ENCODE results near the gene PLA2G4C. TPM values are rescaled to one million over a fixed set of nuclear protein-coding genes. Genes with fewer than 3 reads are reported as not detected.

PLA2G4C gene
- total and polyA plus RNA-seq, 7 donors = 0.60 to 18.5 (median 11.8) TPM

- H3K36me3 ChIP-seq = peaks cover 0 to 6% (median 3%) of the 10 kb centered on the region in 4 donors
- no peaks in the 10 kb centered on the region for H3K27me3 ChIP-seq
- peaks cover 0 to 32% (median 28%) of the 10 kb centered on the region in 4 donors for H3K4me1 ChIP-seq
- H3K27ac ChIP-seq = peak overlapping the region in 3 of 4 donors; percentile 89 to 94 (median 93)
- H3K4me3 ChIP-seq = no peak overlapping the region
- no peak for TF ChIP-seq POLR2A (IDR thresholded peaks at IDR 0.05)
- TF ChIP-seq EP300 (IDR thresholded peaks at IDR 0.05) = no peak
- TF ChIP-seq, protein P1, sequence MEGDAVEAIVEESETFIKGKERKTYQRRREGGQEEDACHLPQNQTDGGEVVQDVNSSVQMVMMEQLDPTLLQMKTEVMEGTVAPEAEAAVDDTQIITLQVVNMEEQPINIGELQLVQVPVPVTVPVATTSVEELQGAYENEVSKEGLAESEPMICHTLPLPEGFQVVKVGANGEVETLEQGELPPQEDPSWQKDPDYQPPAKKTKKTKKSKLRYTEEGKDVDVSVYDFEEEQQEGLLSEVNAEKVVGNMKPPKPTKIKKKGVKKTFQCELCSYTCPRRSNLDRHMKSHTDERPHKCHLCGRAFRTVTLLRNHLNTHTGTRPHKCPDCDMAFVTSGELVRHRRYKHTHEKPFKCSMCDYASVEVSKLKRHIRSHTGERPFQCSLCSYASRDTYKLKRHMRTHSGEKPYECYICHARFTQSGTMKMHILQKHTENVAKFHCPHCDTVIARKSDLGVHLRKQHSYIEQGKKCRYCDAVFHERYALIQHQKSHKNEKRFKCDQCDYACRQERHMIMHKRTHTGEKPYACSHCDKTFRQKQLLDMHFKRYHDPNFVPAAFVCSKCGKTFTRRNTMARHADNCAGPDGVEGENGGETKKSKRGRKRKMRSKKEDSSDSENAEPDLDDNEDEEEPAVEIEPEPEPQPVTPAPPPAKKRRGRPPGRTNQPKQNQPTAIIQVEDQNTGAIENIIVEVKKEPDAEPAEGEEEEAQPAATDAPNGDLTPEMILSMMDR (IDR thresholded peaks at IDR 0.05) = no peak
- TF ChIP-seq POLR2AphosphoS5 (IDR thresholded peaks at IDR 0.05) = no peak
- intact Hi-C loops (cut with DNase I) = loop anchor here (5.0 kb wide), 1 partner anchor 148 kb away; the partner anchor contains the start of gene CARD8
- no peaks in the 10 kb centered on the region for H3K9me3 ChIP-seq
- no peak for DNase-seq
- WGBS, 2 donors = 77 to 90% methylated on average over 15 of the region's 15 CpGs
These were observed 1.4 kb downstream of the PLA2G4C start for GRCh38 chr19:48108997-48109782.

DNA sequence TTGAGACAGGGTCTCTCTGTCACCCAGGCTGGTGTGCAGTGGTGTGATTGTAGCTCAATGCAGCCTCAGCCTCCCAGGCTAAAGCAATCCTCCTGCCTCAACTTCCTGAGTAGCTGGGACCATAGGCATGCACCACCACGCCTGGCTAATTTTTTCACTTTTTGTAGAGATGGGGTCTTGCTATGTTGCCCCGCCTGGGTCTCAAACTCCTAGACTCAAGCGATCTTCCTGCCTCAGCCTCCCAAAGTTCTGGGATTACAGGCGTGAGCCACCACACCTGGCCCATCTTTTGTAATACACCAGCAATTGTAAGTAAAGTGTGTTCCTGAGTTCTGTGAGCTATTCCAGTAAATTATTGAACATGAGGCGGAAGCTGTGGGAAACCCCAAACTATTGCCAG, 6.7 kb downstream of the PLA2G4C start:
- Histone ChIP-seq H3K27ac (no peak overlapping the region), H3K9me3 (no peaks in the 10 kb centered on the region), H3K4me3 (no peak overlapping the region), H3K27me3 (no peaks in the 10 kb centered on the region), H3K36me3 (peaks cover 0 to 7% (median 3%) of the 10 kb centered on the region in 4 donors), H3K4me1 (peaks cover 0 to 17% (median 11%) of the 10 kb centered on the region in 4 donors)
- DNase-seq = no peak
- TF ChIP-seq POLR2AphosphoS5 (IDR thresholded peaks at IDR 0.05) = no peak
- TF ChIP-seq POLR2A (IDR thresholded peaks at IDR 0.05) = no peak
- TF ChIP-seq, protein P1 (IDR thresholded peaks at IDR 0.05) = no peak
- TF ChIP-seq EP300 (IDR thresholded peaks at IDR 0.05) = no peak
- intact Hi-C loops (cut with DNase I) = no loop called here
- 90 to 95% methylated on average over 5 of the region's 5 CpGs for WGBS, 2 donors

GRCh38 chr19:48102870-48103751, 7.5 kb downstream of the PLA2G4C start:
- no peak overlapping the region for H3K4me3 ChIP-seq
- intact Hi-C loops (cut with DNase I) = no loop called here
- no peak overlapping the region for H3K27ac ChIP-seq
- 45 to 58% methylated on average over 13 of the region's 13 CpGs for WGBS, 2 donors
- no peaks in the 10 kb centered on the region for H3K27me3 ChIP-seq
- TF ChIP-seq, protein P1 (IDR thresholded peaks at IDR 0.05) = peak in 3 of 4 experiments; percentile 60 to 72 (median 61)
- no peak for TF ChIP-seq POLR2AphosphoS5 (IDR thresholded peaks at IDR 0.05)
- peaks cover 0 to 12% (median 11%) of the 10 kb centered on the region in 4 donors for H3K4me1 ChIP-seq
- H3K9me3 ChIP-seq = no peaks in the 10 kb centered on the region
- DNase-seq = no peak
- H3K36me3 ChIP-seq = peaks cover 0 to 9% (median 4%) of the 10 kb centered on the region in 4 donors

DNA sequence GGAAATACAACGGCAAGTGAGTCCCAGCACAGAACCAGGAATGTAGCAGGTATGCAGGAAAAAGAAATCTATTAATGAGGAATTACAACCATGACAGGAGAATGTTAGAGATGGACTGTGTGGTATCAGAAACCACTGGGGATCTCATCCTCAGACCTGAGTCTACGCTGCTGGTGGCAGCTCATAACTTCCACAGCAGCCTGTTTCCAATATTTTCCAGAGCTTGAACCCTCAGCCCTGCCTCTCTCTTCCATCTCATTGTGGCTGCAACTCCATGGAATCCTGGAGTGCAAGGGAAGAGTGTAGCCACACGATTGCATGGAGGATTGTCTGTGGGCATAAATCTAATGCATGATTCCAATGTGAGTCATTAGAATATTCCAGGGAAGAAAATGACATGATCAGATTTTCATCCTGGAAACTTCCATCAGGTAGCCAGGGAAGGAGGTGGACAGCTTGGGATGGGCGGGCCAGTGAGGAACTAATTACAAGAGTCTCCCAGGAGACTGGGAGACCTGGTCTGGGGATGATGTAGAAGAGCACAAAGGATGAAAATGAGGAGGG, 14.9 kb downstream of the PLA2G4C start:
- Histone ChIP-seq H3K27ac (no peak overlapping the region), H3K4me3 (no peak overlapping the region), H3K36me3 (peaks cover 3 to 33% (median 15%) of the 10 kb centered on the region in 4 donors), H3K27me3 (no peaks in the 10 kb centered on the region), H3K9me3 (peaks cover 0 to 2% (median 0%) of the 10 kb centered on the region in 4 donors), H3K4me1 (peaks cover 0 to under 1% (median 0%) of the 10 kb centered on the region in 4 donors)
- 85 to 90% methylated on average over 4 of the region's 4 CpGs for WGBS, 2 donors
- intact Hi-C loops (cut with DNase I) = no loop called here
- no peak for DNase-seq
- no peak for TF ChIP-seq POLR2AphosphoS5 (IDR thresholded peaks at IDR 0.05)
- TF ChIP-seq, protein P1 (IDR thresholded peaks at IDR 0.05) = no peak
- no peak for TF ChIP-seq EP300 (IDR thresholded peaks at IDR 0.05)
- no peak for TF ChIP-seq POLR2A (IDR thresholded peaks at IDR 0.05)
